MM.1S (cell line): ENCODE measurements around the gene RAC3.

ENCODE experiments used
- DNase-seq: peaks from one replicate; pipeline ENCODE4 v3.0.0-alpha.2; 2015
- H2AFZ ChIP-seq: fragments of 300-600 bp; sonication (generic); 2 replicates; pipeline ENCODE4 v1.6.0; 2016; ENCODE audit warnings: antibody characterized with exemption, low read length
- H3F3A ChIP-seq: fragments of 300-600 bp; sonication (generic); 2 replicates; pipeline ENCODE4 v1.6.1; 2016; ENCODE audit warnings: mild to moderate bottlenecking, antibody characterized with exemption, low read length, moderate library complexity, mixed read lengths; ENCODE audit not compliant: insufficient read depth
- H3K27ac ChIP-seq: fragments of 300-600 bp; sonication (generic); 2 replicates; pipeline ENCODE4 v1.5.1; 2016; ENCODE audit warnings: mild to moderate bottlenecking, low read length
- H3K27me3 ChIP-seq: fragments of 300-600 bp; sonication (generic); replicated peaks from 2 replicates; pipeline ENCODE4 v1.6.0; 2016; ENCODE audit warnings: low read length; ENCODE audit not compliant: insufficient read depth
- H3K36me3 ChIP-seq: fragments of 300-600 bp; sonication (generic); replicated peaks from 2 replicates; pipeline ENCODE4 v1.6.1; 2016; ENCODE audit warnings: mild to moderate bottlenecking, low read length, mixed read lengths; ENCODE audit not compliant: insufficient read depth
- H3K4me1 ChIP-seq: fragments of 300-600 bp; sonication (generic); 2 replicates; pipeline ENCODE4 v1.6.1; 2016; ENCODE audit warnings: low read length, mixed read lengths
- H3K4me2 ChIP-seq: fragments of 300-600 bp; sonication (generic); 2 replicates; pipeline ENCODE4 v1.6.0; 2016; ENCODE audit warnings: low read depth, low read length
- H3K4me3 ChIP-seq: fragments of 300-600 bp; sonication (generic); 2 replicates; pipeline ENCODE4 v1.5.1; 2016; ENCODE audit warnings: low read length, mixed read lengths
- H3K79me2 ChIP-seq: fragments of 300-600 bp; sonication (generic); 2 replicates; pipeline ENCODE4 v1.6.1; 2016; ENCODE audit warnings: mixed run types, low read length, mixed read lengths
- H3K9ac ChIP-seq: fragments of 300-600 bp; sonication (generic); 2 replicates; pipeline ENCODE4 v1.6.1; 2016; ENCODE audit warnings: low read length, mixed read lengths
- H3K9me2 ChIP-seq: fragments of 300-600 bp; sonication (generic); replicated peaks from 2 replicates; pipeline ENCODE4 v1.6.1; 2016; ENCODE audit warnings: mild to moderate bottlenecking, low read length, mixed read lengths; ENCODE audit not compliant: insufficient read depth
- H3K9me3 ChIP-seq: fragments of 300-600 bp; sonication (generic); replicated peaks from 2 replicates; pipeline ENCODE4 v1.6.1; 2016; ENCODE audit warnings: mild to moderate bottlenecking, low read length, mixed read lengths; ENCODE audit not compliant: insufficient read depth
- H4K20me1 ChIP-seq: fragments of 300-600 bp; sonication (generic); 2 replicates; pipeline ENCODE4 v1.6.1; 2016; ENCODE audit warnings: mild to moderate bottlenecking, low read length, moderate library complexity, mixed read lengths; ENCODE audit not compliant: insufficient read depth
- EZH2 ChIP-seq: fragments of 300-600 bp; sonication (generic); optimal IDR thresholded peaks from 2 replicates; pipeline ENCODE3; 2017; ENCODE audit warnings: low read depth, mild to moderate bottlenecking, antibody characterized with exemption, low read length, mixed read lengths
- EZH2phosphoT487 ChIP-seq: fragments of 300-600 bp; sonication (generic); IDR thresholded peaks from 2 replicates; pipeline ENCODE4 v1.6.1; 2018; ENCODE audit warnings: antibody characterized with exemption, low read length
- TF ChIP-seq, protein P1 (sequence below): fragments of 300-600 bp; sonication (generic); IDR thresholded peaks from 2 replicates; pipeline ENCODE4 v1.5.1; 2016; ENCODE audit warnings: antibody characterized with exemption, low read length, mixed read lengths

The RAC3 gene

DNA sequence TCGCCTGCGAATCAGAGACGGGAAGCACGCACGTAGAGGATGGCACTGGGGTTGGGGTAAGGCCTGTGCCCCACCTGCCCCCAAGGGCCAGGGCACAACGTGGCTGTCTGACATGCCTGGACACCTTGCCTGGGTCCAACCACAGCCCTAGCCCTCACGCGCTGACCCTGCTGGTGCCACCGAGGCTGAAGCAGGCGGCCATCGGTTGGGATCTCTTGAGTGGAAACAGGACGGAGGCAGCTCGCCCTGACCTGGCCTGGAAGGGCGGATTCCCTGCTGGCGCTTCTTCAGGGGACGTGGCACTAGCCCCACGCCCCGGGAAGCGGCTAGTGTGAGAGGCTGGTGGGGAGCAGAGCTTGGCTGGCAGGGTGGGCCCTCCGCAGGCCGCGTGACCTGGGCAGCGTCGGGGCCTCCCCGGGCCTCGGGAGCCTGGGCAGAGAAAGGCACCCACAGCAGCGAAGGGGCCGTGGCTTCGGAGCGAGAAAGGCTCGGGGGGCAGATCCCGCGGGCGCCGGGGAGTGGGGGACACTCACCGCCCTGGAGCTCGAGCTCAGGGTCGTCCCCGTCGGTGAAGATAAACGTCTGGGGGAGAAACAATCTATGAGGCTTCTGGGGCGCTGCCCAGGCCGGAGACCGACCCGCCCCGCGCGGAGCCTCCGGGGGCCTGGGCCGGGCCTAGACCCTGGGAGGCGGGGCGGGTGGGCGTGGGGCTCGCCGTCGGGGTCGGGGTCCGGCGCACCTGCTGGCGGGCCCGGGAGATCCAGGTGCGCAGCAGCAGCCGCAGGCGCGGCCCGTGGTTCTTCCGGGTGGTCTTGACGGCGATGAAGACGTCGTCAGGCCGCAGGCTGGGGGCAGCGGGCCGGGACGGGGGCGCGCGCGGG, 19.5 kb downstream of the RAC3 start:
- no peaks in the 10 kb centered on the region for H3K27me3 ChIP-seq
- no peaks in the 10 kb centered on the region for H3F3A ChIP-seq
- H3K9ac ChIP-seq: peak overlapping the region; percentile 37; the same call in 1 of the 2 replicates
- peak overlapping the region; percentile 51 for H2AFZ ChIP-seq
- H3K4me3 ChIP-seq: peak overlapping the region; percentile 64
- H4K20me1 ChIP-seq: no peaks in the 10 kb centered on the region
- H3K4me1 ChIP-seq: peaks cover 7% of the 10 kb centered on the region; the same call in 1 of the 2 replicates
- no peak for DNase-seq
- no peaks in the 10 kb centered on the region; the same call in 1 of the 2 replicates for H3K36me3 ChIP-seq
- peaks cover 24% of the 10 kb centered on the region for H3K79me2 ChIP-seq
- TF ChIP-seq EZH2phosphoT487 (no peak), EZH2 (no peak)
- TF ChIP-seq, protein P1, sequence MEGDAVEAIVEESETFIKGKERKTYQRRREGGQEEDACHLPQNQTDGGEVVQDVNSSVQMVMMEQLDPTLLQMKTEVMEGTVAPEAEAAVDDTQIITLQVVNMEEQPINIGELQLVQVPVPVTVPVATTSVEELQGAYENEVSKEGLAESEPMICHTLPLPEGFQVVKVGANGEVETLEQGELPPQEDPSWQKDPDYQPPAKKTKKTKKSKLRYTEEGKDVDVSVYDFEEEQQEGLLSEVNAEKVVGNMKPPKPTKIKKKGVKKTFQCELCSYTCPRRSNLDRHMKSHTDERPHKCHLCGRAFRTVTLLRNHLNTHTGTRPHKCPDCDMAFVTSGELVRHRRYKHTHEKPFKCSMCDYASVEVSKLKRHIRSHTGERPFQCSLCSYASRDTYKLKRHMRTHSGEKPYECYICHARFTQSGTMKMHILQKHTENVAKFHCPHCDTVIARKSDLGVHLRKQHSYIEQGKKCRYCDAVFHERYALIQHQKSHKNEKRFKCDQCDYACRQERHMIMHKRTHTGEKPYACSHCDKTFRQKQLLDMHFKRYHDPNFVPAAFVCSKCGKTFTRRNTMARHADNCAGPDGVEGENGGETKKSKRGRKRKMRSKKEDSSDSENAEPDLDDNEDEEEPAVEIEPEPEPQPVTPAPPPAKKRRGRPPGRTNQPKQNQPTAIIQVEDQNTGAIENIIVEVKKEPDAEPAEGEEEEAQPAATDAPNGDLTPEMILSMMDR: no peak
- H3K9me3 ChIP-seq: no peaks in the 10 kb centered on the region
- peak overlapping the region; percentile 94 for H3K4me2 ChIP-seq
- H3K27ac ChIP-seq: no peak overlapping the region
- H3K9me2 ChIP-seq: no peaks in the 10 kb centered on the region

DNA sequence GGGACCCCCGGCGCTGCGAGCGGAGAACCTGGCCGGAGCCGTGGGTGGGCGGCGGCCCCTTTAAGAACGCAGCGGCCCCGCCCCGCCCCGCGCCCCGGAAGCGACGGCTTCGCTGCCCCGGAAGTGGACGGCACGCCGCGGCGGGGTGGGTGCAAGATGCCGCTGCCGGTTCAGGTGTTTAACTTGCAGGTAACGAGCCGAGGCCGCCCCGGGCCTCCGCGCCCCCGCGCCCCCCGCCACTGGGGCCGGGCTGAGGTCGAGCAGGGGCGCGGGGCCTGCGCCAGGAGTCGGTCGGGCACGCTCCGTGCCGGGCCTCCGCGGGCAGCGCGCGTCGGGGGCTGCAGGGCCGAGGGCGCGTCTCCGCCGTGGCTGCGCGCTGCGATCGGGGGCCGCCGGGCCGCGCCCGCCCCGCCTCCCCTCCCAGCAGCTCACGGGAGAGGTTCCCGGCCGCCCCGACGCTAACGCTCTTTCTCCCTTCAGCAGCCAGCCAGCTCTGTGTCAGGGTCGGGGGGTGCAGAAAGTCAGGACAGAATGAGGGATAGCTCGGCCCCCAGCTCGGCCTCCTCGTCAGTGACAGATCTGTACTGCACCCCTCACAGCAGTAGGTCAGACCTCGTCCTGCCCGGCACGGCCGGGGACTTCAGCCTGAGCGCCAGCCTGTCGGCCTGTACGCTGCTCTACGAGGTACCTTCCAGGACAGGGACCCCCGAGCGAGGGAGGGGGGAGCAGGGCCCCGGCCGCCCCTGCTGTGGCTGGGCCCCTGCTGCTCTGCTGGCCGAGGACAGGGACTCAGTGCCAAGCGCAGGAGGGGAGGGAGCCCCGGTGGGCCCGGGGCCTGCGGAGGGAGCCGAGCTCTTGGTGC, 20.5 kb downstream of the RAC3 start, which contains the start of the genes GPS1 and RFNG:
GPS1 (plus strand) TSS at position 123 of the 862 bp plus-strand sequence; CDS start at position 157, 34 bp downstream.
RFNG (minus strand) TSS at position 36 of the 862 bp plus-strand sequence. CDS start 45 bp downstream, outside the sequence.
- H4K20me1 ChIP-seq: no peaks in the 10 kb centered on the region
- no peaks in the 10 kb centered on the region for H3K9me3 ChIP-seq
- TF ChIP-seq, protein P1: no peak
- no peak for TF ChIP-seq EZH2
- no peaks in the 10 kb centered on the region for H3K9me2 ChIP-seq
- peaks cover 24% of the 10 kb centered on the region for H3K79me2 ChIP-seq
- peak within 1 kb of the TSS; percentile 51 for H2AFZ ChIP-seq
- no peak within 1 kb of the TSS for H3K27ac ChIP-seq
- H3K27me3 ChIP-seq: no peaks in the 10 kb centered on the region
- no peaks in the 10 kb centered on the region; the same call in 1 of the 2 replicates for H3K36me3 ChIP-seq
- DNase-seq: peak; percentile 83
- H3K4me3 ChIP-seq: peak within 1 kb of the TSS; percentile 83
- H3K4me2 ChIP-seq: peak within 1 kb of the TSS; percentile 98
- peaks cover 7% of the 10 kb centered on the region; the same call in 1 of the 2 replicates for H3K4me1 ChIP-seq
- peak within 1 kb of the TSS; percentile 77 for H3K9ac ChIP-seq
- no peaks in the 10 kb centered on the region for H3F3A ChIP-seq

DNA sequence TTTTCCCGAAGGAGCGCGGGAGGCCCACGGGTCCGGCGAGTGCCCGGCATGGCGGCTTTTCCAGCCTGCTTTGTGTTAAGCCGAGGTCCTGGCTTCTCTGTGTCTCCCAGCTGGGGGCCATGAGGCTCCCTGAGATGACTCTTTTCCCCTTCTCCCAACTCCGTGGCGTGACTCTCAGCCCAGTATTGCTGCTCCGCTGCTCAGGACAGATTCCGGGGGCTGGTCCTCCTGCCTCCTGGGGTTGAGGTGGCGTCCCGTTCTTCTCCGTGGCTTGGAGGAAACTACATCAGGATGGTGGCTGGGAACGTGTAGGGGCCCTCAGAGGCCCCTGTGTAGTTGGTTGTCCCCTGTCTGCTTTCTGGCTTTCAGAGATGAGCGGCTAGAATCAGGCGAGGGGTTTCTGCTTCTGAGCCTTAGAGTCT, 21.2 kb downstream of the RAC3 start:
- H3K27me3 ChIP-seq: no peaks in the 10 kb centered on the region
- peak overlapping the region; percentile 98 for H3K4me2 ChIP-seq
- peaks cover 24% of the 10 kb centered on the region for H3K79me2 ChIP-seq
- H4K20me1 ChIP-seq: no peaks in the 10 kb centered on the region
- H3K27ac ChIP-seq: no peak overlapping the region
- no peaks in the 10 kb centered on the region for H3K36me3 ChIP-seq
- peak overlapping the region; percentile 77; the same call in 1 of the 2 replicates for H3K9ac ChIP-seq
- H2AFZ ChIP-seq: no peak overlapping the region
- peaks cover 7% of the 10 kb centered on the region; the same call in 1 of the 2 replicates for H3K4me1 ChIP-seq
- H3K9me2 ChIP-seq: no peaks in the 10 kb centered on the region
- peak overlapping the region; percentile 83 for H3K4me3 ChIP-seq
- H3K9me3 ChIP-seq: no peaks in the 10 kb centered on the region
- no peaks in the 10 kb centered on the region for H3F3A ChIP-seq
- no peak for DNase-seq
- TF ChIP-seq, protein P1: no peak
- no peak for TF ChIP-seq EZH2
- TF ChIP-seq EZH2phosphoT487: no peak
